ENCODE data around the gene CREBL2.
A peak's percentile ranks its signal among the peaks of the same experiment; 100 is the strongest.
"Not testable (repeated sequence)": the region's sequence is repeated elsewhere in the genome, so short reads cannot be mapped to it uniquely, and the experiment has no call there.

The CREBL2 gene

GRCh38 chr12:12611512-12612306 lies at the start of gene CREBL2:
CREBL2 (plus strand) TSS chr12:12611876; CDS start chr12:12612173, 297 bp downstream.
- peak; percentile 76 to 81 for DNase-seq (ENCODE audit: low read depth in 2 of 2)

DNA sequence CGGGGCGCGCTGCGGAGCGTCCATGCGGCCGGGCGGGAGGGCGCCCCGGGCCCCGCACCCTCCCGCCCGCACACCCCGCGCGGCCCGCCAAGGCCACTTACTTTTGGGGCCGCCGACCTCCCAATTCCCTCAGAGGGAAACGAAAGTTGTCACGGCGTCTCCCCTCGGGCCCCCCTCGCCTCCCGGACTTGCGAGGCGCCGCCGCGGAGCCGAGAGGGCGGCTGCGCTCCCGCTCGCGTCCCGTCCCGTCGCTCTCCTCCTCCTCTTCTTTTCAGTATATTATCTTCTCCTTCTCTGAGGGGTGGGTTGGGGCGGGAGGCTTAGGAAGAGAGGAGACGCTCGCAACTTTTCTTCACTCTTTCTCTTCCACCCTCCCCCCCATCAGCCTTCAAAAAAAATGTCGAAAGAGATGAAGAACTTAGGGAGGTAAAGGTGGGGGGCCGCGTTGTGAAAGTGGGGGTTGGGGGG lies 49.6 kb upstream of the CREBL2 start:
- no peak for DNase-seq (ENCODE audit: low read depth in 2 of 2)

GRCh38 chr12:12562585-12563261 lies 49.0 kb upstream of the CREBL2 start, which contains the start of gene DUSP16:
DUSP16 (minus strand) TSS chr12:12562863; CDS start chr12:12521098, 41,765 bp downstream.
- DNase-seq (ENCODE audit: low read depth in 2 of 2): peak; percentile 49 to 59

DNA sequence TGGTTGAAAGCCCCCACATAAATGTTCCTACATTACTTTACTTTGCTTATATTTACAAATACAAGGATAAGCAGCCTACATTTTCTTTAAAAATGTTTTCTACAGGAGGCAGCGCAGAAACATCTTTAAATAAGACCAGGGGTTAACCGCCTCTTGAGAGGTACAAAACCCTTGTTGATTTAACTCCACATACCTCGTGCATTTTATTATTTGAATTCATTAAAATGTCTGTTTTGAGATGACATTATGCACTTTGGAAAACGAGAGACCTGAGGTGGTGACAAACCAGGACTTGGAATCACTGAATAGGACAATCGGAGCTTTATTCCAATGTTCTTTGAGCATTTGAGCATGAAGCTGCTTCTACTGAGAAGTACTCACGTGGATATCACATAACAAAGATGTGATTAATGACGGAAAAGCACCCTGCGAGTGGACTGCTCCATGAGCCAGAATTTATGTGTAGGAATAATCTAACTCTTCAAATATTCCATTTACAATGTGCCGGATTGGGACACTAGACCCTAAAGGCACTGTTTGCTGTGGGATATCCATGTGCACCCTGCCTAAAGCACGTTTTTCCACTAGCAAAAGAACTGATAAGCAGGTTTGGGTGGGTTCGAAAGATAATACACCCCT lies 48.3 kb upstream of the CREBL2 start:
- no peak for DNase-seq (ENCODE audit: low read depth in 2 of 2)

- DNase-seq (ENCODE audit: low read depth in 2 of 2): no peak
Observed at GRCh38 chr12:12564911-12565310, 46.8 kb upstream of the CREBL2 start.

GRCh38 chr12:12565971-12566370 lies 45.7 kb upstream of the CREBL2 start:
- not testable (repeated sequence) for DNase-seq (ENCODE audit: low read depth in 2 of 2)

GRCh38 chr12:12572659-12573058 lies 39.0 kb upstream of the CREBL2 start:
- no peak for DNase-seq (ENCODE audit: low read depth in 2 of 2)

DNA sequence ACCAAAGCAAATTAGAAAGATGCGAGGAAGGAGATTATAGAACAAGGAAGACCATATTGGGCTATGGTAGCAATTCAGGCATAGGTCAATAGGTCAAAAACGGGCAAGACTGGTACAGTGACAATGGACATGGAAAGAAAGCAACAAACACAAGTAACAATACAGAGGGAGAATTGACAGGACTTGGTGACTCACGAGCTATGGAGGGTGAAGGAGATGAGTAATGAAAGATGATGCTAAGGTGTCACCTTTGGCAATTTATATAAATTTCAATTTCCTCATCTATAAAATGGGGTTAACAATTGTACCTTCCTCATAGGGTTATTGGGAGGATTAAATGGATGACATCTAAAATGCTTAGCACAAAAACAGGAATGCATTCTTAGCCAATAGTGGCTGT lies 33.9 kb upstream of the CREBL2 start:
- no peak for DNase-seq (ENCODE audit: low read depth in 2 of 2)

- not testable (repeated sequence) for DNase-seq (ENCODE audit: low read depth in 2 of 2)
Observed at GRCh38 chr12:12580716-12581115, 31.0 kb upstream of the CREBL2 start.

DNA sequence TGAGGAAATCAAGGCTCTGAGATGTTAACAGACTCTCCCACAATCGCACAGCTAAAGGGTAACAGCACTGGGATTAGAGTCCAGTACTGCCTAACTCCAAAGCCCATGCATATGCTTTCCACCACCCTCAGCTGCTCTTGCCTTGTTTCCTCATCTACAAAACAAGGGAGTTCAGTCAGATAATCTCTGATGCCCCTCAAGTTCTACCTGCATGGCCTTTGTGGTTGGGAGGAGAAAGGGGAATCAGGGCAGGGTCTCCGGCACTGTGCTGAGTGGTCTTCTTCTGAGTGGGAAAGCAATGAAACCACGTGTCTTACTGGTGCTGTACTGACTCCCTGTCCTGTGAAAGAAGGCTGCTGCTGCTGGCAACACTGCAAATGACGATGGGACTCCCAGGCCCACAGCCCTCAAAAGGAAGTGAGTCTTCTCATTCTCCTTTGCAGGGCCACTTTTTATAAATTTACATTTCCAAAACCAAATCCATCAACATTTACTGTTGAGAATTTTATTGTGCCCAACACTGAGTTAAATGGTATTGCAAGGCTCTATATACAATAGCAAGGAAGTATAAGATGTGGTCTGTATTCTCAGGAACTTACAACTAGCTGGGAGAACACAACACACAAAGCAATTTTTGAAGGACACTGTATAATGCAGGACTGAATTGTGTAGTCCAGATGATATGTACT lies 29.3 kb upstream of the CREBL2 start:
- DNase-seq (ENCODE audit: low read depth in 2 of 2): no peak

DNA sequence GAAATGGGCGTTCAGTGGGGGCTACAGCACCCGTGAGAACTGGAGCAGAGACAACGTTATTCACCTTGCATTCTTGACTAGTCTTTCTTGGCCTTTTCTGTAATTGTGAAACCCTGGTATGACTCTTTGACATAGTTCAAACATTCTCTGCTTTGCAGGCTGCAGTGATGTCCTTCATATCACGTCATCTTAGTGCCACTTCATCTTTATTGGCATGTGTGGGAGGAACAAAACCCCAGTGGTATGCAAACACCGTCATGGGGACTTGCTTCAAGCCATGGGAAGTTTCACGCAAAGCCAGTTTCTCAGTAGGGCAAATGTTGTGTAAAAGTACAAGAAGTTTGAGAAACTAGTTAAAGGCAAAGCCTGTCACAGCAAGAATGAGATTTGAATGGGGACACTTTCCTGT lies 28.8 kb upstream of the CREBL2 start:
- peak; percentile 55 to 56 for DNase-seq (ENCODE audit: low read depth in 2 of 2)

DNA sequence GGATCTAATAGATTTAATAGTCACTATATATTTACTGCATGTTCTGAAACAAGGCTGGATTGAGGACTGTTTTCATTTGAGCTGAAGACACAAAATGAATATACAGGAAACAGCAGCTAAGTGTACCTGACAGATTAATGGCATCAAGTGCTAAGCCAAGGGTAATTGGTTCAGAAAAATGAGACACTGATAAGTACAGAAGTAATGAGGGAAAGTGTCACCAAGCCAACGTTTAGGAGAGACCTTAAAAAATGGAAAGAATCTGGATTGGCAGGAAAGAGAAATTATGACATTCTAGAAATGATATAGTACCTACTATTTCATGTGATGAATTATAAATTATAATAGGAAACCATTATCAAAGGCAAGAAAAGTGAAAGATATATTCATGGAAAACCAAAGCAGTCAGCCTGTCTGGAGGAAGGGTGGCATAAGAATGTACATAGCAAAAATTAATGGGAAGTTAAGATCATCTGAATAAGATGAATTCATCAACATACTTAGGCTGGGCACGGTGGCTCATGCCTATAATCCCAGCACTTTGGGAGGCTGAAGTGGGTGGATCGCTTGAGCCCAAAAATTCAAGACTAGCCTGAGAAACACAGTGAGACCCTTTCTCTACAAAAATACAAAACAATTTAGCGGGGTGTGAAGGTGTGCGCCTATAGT lies 28.0 kb upstream of the CREBL2 start:
- DNase-seq (ENCODE audit: low read depth in 2 of 2): no peak

DNA sequence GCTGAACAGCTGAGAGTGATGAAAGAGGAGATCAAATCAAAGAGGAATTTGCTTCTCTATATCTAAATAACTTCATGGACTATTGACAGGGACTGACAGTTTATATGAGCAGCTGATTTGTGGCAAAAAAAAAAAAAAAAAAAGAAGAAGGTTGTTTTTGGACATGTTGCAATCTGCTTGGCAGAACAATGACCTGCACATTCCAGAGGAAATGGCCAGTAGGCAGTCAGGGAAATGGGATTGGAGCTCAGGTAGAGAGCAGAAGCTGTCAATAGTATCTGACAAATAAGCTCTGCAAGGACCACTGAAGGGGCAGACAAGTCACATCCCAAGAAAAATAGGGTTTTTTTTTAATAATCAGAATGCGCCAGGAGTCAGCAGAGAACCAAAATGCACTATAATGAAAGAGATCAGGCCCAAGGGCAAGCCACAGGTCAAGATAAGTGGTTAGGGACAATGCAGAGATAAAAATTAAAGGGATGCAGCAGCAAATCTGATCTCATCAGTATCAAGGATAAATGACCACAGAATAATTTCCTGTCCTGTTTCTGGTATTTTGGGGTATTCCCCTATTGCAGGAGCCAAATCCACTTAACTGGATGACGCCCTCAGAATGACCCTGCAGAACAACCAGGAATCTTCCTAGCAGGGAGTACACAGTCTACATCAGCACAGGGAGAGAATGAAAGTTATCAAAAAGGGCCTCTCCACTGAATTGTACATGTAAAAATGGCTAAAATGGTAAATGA lies 26.4 kb upstream of the CREBL2 start:
- no peak for DNase-seq (ENCODE audit: low read depth in 2 of 2)

DNA sequence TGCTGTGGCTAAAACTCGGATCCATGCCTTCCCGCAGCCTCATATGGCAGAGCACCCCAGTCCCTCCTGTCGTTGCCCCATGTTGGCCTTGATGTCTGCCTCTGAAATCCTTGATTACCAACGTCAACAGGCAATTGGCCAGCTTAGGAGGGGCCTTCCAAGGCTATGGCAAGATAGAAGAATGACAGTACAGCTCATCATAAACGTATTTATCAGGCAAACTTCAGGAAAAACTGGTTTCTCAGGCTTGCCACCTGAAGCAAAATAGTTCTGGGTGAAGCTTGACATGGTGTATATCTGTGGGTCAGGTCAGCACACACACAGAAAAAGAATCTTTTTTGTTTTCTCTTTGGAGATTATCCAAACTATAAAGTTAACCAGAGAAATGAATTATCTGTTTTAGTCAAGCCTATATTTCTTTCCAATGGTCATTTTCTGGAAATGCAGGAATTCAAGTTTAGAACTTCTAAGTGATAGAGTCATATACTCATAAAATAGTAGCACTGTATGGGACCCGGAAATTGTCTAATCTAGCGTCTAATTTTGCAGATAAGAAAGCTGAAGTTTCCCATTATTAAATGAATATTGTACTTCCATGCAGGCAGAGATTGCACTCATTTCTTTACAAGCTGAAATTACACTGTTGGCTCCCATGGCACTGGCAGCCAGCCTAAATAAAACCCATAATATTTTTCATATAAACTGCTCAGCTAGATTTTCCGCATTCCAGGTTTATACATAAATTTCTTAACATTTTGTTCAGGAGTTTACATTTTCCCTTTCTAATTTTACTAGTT lies 24.6 kb upstream of the CREBL2 start:
- no peak for DNase-seq (ENCODE audit: low read depth in 2 of 2)

GRCh38 chr12:12587878-12588277 lies 23.8 kb upstream of the CREBL2 start:
- DNase-seq (ENCODE audit: low read depth in 2 of 2): no peak

GRCh38 chr12:12588436-12588835 lies 23.2 kb upstream of the CREBL2 start:
- not testable (repeated sequence) for DNase-seq (ENCODE audit: low read depth in 2 of 2)

DNA sequence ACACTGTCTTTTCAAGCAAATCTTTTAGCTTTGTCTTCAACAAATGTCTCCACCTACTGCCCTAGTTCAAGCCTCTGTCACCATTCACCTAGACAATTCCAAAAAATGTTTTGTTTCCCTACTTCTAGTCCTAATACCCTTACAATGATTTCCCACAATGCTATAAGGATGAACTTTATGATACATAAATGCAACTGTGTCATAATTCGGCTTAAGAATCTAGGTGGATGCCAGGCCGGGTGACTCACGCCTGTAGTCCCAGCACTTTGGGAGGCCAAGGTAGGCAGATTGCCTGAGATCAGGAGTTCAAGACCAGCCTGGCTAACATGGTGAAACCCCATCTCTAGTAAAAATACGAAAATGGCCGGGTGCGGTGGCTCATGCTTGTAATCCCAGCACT lies 20.7 kb upstream of the CREBL2 start:
- no peak for DNase-seq (ENCODE audit: low read depth in 2 of 2)

DNA sequence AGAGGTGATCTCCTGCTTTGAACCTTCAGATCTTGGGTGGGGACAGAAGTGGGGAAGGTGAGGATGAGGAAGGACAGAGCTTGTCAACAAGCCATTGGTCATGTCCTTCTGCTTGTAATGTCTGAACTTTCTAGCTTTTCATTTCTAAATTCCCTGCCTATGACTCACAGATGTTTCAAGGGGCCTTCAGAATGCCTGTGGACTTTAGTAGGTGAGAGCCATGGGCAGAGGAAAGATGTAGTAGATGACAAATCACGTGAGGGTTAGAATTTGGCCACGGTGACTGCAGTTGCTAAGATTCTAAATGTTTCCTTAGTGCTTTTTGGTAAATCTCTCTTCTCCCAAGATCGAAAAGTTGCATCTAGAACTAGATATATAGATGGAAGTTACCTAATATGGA lies 18.7 kb upstream of the CREBL2 start:
- no peak for DNase-seq (ENCODE audit: low read depth in 2 of 2)

- not testable (repeated sequence) for DNase-seq (ENCODE audit: low read depth in 2 of 2)
Observed at GRCh38 chr12:12595929-12596328, 15.7 kb upstream of the CREBL2 start.

DNA sequence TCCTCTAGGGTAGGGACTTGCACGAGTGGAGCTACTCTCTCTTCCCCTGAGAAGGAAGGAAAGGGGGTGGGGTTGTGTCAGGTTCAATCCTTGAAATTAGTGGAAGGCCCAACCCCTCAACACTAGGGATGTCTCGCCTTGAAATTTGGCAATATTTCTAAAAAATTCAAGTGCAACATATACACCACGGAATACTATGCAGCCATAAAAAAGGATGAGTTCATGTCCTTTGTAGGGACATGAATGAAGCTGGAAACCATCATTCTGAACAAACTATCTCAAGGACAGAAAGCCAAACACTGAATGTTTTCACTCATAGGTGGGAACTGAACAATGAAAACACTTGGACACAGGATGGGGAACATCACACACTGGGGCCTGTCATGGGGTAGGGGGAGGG lies 15.1 kb upstream of the CREBL2 start:
- DNase-seq (ENCODE audit: low read depth in 2 of 2): not testable (repeated sequence)
